Measurements from ENCODE around the gene PCBP4. TPM values are rescaled to one million over a fixed set of nuclear protein-coding genes. Genes with fewer than 3 reads are reported as not detected.
A peak's percentile ranks its signal among the peaks of the same experiment; 100 is the strongest.

PCBP4 gene
- 100 to 1,000 TPM; 184 to 320 (median 199) TPM for total RNA-seq

- in situ Hi-C loops (cut with MboI; ENCODE audit: low sequenced_read_pairs in 4 of 4): no loop called here
- peak; percentile 55 to 63 for ATAC-seq
These were observed at the start of gene PCBP4 for GRCh38 chr3:51967384-51968169. PCBP4 (minus strand) TSS chr3:51967454; CDS start chr3:51961240, 6,214 bp downstream.

GRCh38 chr3:52015438-52016228 is 48.4 kb upstream of the PCBP4 start:
- in situ Hi-C loops (cut with MboI; ENCODE audit: low sequenced_read_pairs in 4 of 4) (no loop called here), intact Hi-C loops (cut with DNase I; ENCODE audit: low total_unique reads) (no loop called here)
- Histone ChIP-seq H3K36me3 (no peaks in the 10 kb centered on the region), H3K4me3 (no peak overlapping the region), H3K27me3 (no peaks in the 10 kb centered on the region), H3K9me3 (no peaks in the 10 kb centered on the region), H3K27ac (peak overlapping the region; percentile 95 to 98 (median 96)), H3K4me1 (peaks cover 65 to 84% of the 10 kb centered on the region in 2 donors)
- DNase-seq: no peak
- TF ChIP-seq POLR2A (IDR thresholded peaks at IDR 0.05) (no peak), CTCF (IDR thresholded peaks at IDR 0.05 in 4 of 5, conservative IDR thresholded peaks at IDR 0.05 in 1 of 5) (no peak)
- ATAC-seq: no peak

More at GRCh38 chr3:51967384-51968169, at the start of gene PCBP4:
- DNase-seq: peak; percentile 58 to 68
- intact Hi-C loops (cut with DNase I; ENCODE audit: low total_unique reads): loop anchor here (5.0 kb wide), 1 partner anchor 1195 kb away; the partner anchor contains the start of gene PRKCD
- TF ChIP-seq CTCF (IDR thresholded peaks at IDR 0.05 in 4 of 5, conservative IDR thresholded peaks at IDR 0.05 in 1 of 5): no peak
- TF ChIP-seq POLR2A (IDR thresholded peaks at IDR 0.05): peak; percentile 73 to 81
- Histone ChIP-seq H3K9me3 (no peaks in the 10 kb centered on the region), H3K36me3 (no peaks in the 10 kb centered on the region), H3K4me3 (peak within 1 kb of the TSS; percentile 64 to 85 (median 78)), H3K27ac (peak within 1 kb of the TSS; percentile 90 to 100 (median 94)), H3K27me3 (no peaks in the 10 kb centered on the region), H3K4me1 (peaks cover 48 to 58% of the 10 kb centered on the region in 2 donors)

GRCh38 chr3:52014613-52015012 is 47.4 kb upstream of the PCBP4 start:
- in situ Hi-C loops (cut with MboI; ENCODE audit: low sequenced_read_pairs in 4 of 4): no loop called here
- no peak for ATAC-seq

More at GRCh38 chr3:52014613-52015012, 47.4 kb upstream of the PCBP4 start:
- Histone ChIP-seq H3K27ac (peak overlapping the region; percentile 95 to 98 (median 96)), H3K27me3 (no peaks in the 10 kb centered on the region), H3K36me3 (no peaks in the 10 kb centered on the region), H3K9me3 (no peaks in the 10 kb centered on the region), H3K4me1 (peaks cover 56 to 76% of the 10 kb centered on the region in 2 donors), H3K4me3 (no peak overlapping the region)
- DNase-seq: no peak
- intact Hi-C loops (cut with DNase I; ENCODE audit: low total_unique reads): no loop called here
- no peak for TF ChIP-seq POLR2A (IDR thresholded peaks at IDR 0.05)
- no peak for TF ChIP-seq CTCF (IDR thresholded peaks at IDR 0.05 in 4 of 5, conservative IDR thresholded peaks at IDR 0.05 in 1 of 5)

Measured in gastrocnemius medialis (tissue), 4 donors.